Activated CD8-positive, alpha-beta memory T cell treated with anti-CD3 and anti-CD28 coated beads, Interleukin-2, amount 10 ng/mL, durations not matched to agents 7 days and 5 days (primary cell): ENCODE data around the gene ABHD11. TPM values are rescaled to one million over a fixed set of nuclear protein-coding genes. Genes with fewer than 3 reads are reported as not detected.

Source experiments
- ATAC-seq: fragments of 150-1000 bp; cut with Tn5 transposase; one replicate; pipeline ENCODE4 v1.10.0; 2021; ENCODE audit warnings: moderate library complexity
- CTCF ChIA-PET: fragments of 350-600 bp; sonication (Branson Sonifier 250); formaldehyde crosslinking; loops from one replicate; lab custom pipeline; 2021; ENCODE audit warnings: antibody characterized with exemption; lab: Charles Lee
- DNase-seq: peaks from one replicate; pipeline ENCODE4 v3.0.0-alpha.2; 2020
- H3K27ac Mint-ChIP-seq: one replicate; pipeline ENCODE4 v1.8.0; 2021; ENCODE audit warnings: mild to moderate bottlenecking, mixed read lengths
- H3K27me3 Mint-ChIP-seq: one replicate; pipeline ENCODE4 v1.8.0; 2021; ENCODE audit warnings: mixed read lengths
- H3K36me3 Mint-ChIP-seq: one replicate; pipeline ENCODE4 v1.8.0; 2021; ENCODE audit warnings: mild to moderate bottlenecking, mixed read lengths
- H3K4me1 Mint-ChIP-seq: one replicate; pipeline ENCODE4 v1.8.0; 2021; ENCODE audit warnings: mixed read lengths
- H3K4me3 Mint-ChIP-seq: one replicate; pipeline ENCODE4 v1.8.0; 2021; ENCODE audit warnings: mild to moderate bottlenecking, moderate library complexity, mixed read lengths
- H3K9me3 Mint-ChIP-seq: one replicate; pipeline ENCODE4 v1.8.0; 2022; ENCODE audit warnings: low read depth, mixed read lengths
- microRNA-seq: library from miRNA; unstranded; fragments of <30 nt; microRNA quantifications from one replicate; pipeline ENCODE4 v1.2.0, GENCODE V29; 2022
- total RNA-seq, 2 experiments: library from RNA; stranded (reverse); gene quantifications; one replicate each; pipeline ENCODE4 v1.2.3, GENCODE V29; 2021

The ABHD11 gene
- total RNA-seq, 2 experiments from 2014 or later, result 15.9 to 19.2 TPM

DNA sequence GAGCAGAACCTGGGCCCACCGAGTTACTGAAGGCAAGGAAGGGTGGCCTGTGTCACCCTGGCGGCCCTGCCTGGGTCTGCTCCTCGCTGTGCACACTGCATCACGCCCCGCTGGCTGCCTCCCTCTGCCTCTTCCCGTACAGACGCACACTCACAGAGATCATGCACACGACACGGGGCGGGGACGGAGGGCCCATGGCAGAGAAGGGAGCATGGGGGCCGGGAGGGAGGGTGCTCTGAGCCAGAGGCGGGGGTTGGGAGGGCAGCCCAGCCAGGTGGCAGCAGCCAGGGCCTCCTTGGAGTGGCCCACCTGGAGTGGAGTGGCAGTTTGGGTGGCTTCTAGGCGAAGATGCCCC, 38.6 kb downstream of the ABHD11 start:
- DNase-seq, result no peak
- Mint-ChIP-seq H3K36me3 (peaks cover 16% of the 10 kb centered on the region), H3K27ac (no peak overlapping the region), H3K4me1 (peaks cover 2% of the 10 kb centered on the region), H3K4me3 (no peak overlapping the region), H3K9me3 (no peaks in the 10 kb centered on the region), H3K27me3 (no peaks in the 10 kb centered on the region)
- CTCF ChIA-PET, result interaction anchor here (1.1 kb wide), 1 partner anchor 11 kb away, joined by 5 read pairs; no protein-coding TSS in a partner anchor
- ATAC-seq, result no peak

DNA sequence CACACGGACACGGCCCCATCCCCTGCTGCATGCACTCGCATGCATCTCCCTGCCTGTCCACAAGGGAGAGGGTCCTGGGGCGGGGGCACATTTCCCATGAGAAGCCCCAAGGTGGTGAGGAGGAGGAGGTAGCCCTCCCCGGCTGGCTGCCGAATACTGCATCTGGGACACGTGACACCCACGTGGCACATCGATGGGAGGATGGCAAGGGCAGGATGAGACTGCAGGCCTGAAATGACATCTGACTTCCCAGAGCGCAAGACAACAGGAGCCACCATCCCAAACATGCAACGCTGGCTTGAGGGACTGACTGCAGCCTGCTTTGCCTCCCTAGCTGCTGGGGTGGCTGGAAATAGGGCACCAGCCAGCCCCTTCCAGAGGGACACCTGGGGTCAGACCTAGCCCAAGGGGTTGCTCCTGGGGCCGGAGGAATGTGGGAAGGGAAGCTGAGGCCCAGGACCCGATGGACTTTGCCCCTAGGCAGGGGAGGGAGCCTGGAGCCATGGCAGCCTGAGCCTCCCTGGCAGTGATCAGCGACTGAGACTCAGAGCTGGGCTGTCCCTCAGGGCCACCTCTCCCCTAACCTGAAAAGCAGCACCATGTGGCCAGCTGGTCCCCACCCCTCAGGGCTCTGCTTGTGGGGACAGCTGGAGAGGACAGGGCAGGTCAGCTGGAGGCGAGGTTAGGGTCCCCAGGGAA, 39.1 kb downstream of the ABHD11 start:
- DNase-seq (no peak), ATAC-seq (no peak)
- CTCF ChIA-PET, result no interaction called here

DNA sequence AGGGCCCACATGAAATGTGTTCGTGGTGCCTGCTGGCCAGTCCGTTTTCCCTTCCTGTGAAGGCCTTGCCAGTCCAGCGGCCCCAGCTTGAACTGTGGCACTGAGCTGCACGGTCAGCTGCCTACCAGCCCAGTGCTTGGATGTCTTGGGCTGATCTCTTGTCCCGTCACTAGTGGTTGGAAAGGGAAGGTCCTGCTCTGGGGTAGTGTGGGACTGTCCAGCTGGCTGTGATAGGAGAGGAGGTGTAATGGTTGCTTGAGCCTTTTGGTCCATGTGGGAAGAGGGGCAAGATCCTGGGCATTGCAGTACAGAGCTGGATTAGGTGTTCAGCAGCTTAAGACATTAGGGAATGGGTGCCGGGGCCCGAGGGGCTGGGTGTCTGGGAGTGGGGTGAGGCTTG, 40.2 kb downstream of the ABHD11 start:
- Mint-ChIP-seq H3K9me3 (no peaks in the 10 kb centered on the region), H3K4me1 (peaks cover 2% of the 10 kb centered on the region), H3K36me3 (peaks cover 23% of the 10 kb centered on the region), H3K27ac (no peak overlapping the region), H3K4me3 (no peak overlapping the region), H3K27me3 (no peaks in the 10 kb centered on the region)
- DNase-seq (no peak), ATAC-seq (no peak)
- CTCF ChIA-PET, result interaction anchor here (1.2 to 3.0 kb wide), 2 partner anchors 8 to 92 kb away, joined by 4 to 10 read pairs; no protein-coding TSS in a partner anchor

More for the DNA sequence above, 39.1 kb downstream of the ABHD11 start:
- Mint-ChIP-seq H3K4me3 (no peak overlapping the region), H3K27ac (no peak overlapping the region), H3K27me3 (no peaks in the 10 kb centered on the region), H3K4me1 (peaks cover 2% of the 10 kb centered on the region), H3K36me3 (peaks cover 19% of the 10 kb centered on the region), H3K9me3 (no peaks in the 10 kb centered on the region)

DNA sequence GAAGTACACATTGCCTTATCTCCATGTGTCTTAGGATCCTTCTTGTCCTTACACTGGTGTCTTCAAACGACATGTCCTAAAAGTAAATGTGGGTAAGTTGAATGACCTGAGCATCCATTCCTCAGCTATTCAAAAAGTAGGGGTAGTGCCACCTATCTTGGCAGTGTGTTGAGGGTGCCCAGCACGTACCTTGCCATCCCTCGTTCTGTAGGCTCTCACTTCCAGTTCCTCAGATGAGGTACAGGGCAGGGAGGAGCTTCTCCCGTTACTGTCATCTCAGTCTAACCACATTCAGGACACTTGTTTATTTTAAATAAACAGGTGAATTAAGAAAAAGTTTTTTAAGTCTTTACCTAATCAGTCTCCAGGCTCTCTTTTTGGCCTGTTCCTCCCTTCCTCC, 42.2 kb downstream of the ABHD11 start:
- H3K36me3 Mint-ChIP-seq, result peaks cover 28% of the 10 kb centered on the region
- CTCF ChIA-PET, result interaction anchor here (1.5 to 3.0 kb wide), 2 partner anchors 10 to 38 kb away, joined by 6 to 10 read pairs; no protein-coding TSS in a partner anchor
- no peak overlapping the region for H3K27ac Mint-ChIP-seq
- no peaks in the 10 kb centered on the region for H3K4me1 Mint-ChIP-seq
- ATAC-seq (no peak), DNase-seq (no peak)
- H3K9me3 Mint-ChIP-seq, result no peaks in the 10 kb centered on the region
- H3K27me3 Mint-ChIP-seq, result no peaks in the 10 kb centered on the region
- no peak overlapping the region for H3K4me3 Mint-ChIP-seq

DNA sequence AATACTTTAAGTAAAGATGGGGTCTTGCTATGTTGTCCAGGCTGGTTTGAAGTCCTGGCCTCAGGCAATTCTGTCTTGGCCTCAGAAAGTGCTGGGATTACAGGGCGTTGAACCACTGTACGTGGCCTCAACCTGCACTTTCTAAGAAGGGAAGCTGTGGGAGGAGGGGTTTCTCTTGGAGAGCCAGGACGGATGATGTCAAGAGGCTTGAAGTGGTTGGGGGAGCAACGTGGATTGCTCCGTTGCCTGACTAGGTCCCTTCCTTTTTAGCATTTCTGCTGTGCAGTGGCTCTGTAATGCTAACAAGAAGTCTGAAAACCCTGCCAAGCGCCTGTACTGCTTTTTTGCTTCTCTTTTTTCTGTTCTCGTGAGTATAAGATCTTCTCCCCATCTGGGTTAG, 48.0 kb downstream of the ABHD11 start:
- Mint-ChIP-seq H3K36me3 (peaks cover 56% of the 10 kb centered on the region), H3K4me1 (peaks cover 18% of the 10 kb centered on the region), H3K9me3 (no peaks in the 10 kb centered on the region), H3K27ac (no peak overlapping the region), H3K4me3 (no peak overlapping the region), H3K27me3 (no peaks in the 10 kb centered on the region)
- ATAC-seq (no peak), DNase-seq (no peak)
- CTCF ChIA-PET, result interaction anchor here (0.6 to 1.4 kb wide), 2 partner anchors 83 to 84 kb away, joined by 3 to 5 read pairs; no protein-coding TSS in a partner anchor

GRCh38 chr7:73688288-73688687, 50.3 kb downstream of the ABHD11 start:
- Mint-ChIP-seq H3K4me3 (no peak overlapping the region), H3K9me3 (no peaks in the 10 kb centered on the region), H3K36me3 (peaks cover 45% of the 10 kb centered on the region), H3K27me3 (no peaks in the 10 kb centered on the region), H3K4me1 (peaks cover 26% of the 10 kb centered on the region), H3K27ac (no peak overlapping the region)
- ATAC-seq, result no peak
- no peak for DNase-seq
- CTCF ChIA-PET, result no interaction called here

Small RNAs within 50 kb of the gene (microRNA-seq; reads per million reads assigned to microRNA genes)
- gene MIR4284, result not detected

Other genes starting within 250 kb of the ABHD11 start
- 100 to 1,000 TPM; 112 to 129 TPM for gene BAZ1B, start 216.5 kb downstream of the ABHD11 start, total RNA-seq
- gene BCL7B, start 181.1 kb downstream of the ABHD11 start, total RNA-seq, result 10 to 100 TPM; 74.9 to 87.0 TPM
- 10 to 100 TPM; 23.3 to 27.2 TPM for gene TBL2, start 160.2 kb downstream of the ABHD11 start, total RNA-seq
- gene MLXIPL, start 114.3 kb downstream of the ABHD11 start, total RNA-seq, result not detected
- gene VPS37D, start 71.0 kb downstream of the ABHD11 start, total RNA-seq, result not detected
- gene DNAJC30, start 55.3 kb downstream of the ABHD11 start, total RNA-seq, result 1 to 10 TPM; 7.0 to 9.0 TPM
- gene BUD23, start 55.2 kb downstream of the ABHD11 start, total RNA-seq, result 10 to 100 TPM; 60.5 to 72.7 TPM
- gene STX1A, start 19.1 kb downstream of the ABHD11 start, total RNA-seq, result 10 to 100 TPM; 13.8 to 15.8 TPM
- not detected for gene CLDN3, start 31.5 kb upstream of the ABHD11 start, total RNA-seq
- gene CLDN4, start 92.2 kb upstream of the ABHD11 start, total RNA-seq, result under 1 TPM; 0.09 to 0.12 TPM
- under 1 TPM in 1 of 2 experiments, not detected in 1; 0.55 TPM for gene METTL27, start 103.7 kb upstream of the ABHD11 start, total RNA-seq
- gene TMEM270, start 122.4 kb upstream of the ABHD11 start, total RNA-seq, result not detected